ENCODE results near the gene CKAP2L.

Gene CKAP2L

GRCh38 chr2:112764071-112765044, at the start of gene CKAP2L:
Gene CKAP2L, minus strand, starts transcription at chr2:112764609. Its CDS starts 11 bp downstream, at chr2:112764598.
- FAIRE-seq = peak; percentile 93

DNA sequence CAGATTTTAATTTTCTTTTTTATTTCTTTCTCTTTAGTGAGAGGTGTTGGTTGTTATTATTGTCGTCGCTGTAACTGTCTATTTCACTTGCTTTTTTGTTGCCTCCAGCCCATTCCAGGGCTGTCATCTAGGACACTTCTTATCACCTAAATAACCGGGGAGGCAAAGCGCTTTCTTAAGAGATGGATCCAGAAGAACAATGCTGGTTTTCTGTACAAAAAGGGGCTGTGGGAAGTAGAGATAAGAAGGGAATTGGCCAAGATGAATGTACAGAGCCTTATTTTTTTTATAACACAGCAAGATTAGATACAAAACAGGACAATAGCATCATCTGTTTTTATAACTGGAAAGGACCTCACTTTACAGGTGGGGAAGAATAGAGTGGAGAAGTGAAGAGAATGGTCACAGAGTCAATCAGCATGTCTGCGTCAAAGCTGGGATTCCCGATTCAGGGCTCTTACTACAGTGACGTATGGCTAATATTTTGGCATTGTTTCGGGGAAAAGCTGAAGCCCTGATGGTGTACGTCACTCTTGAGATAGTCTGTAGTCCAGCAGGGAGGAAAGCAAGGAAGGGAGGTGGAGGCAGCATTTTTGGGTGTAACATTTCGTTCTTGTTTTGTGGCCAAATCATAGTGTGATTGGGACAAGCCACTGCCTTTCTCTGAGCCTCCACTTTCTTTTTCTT, 49.0 kb upstream of the CKAP2L start:
- FAIRE-seq = no peak
- no peak for DNase-seq (ENCODE audit: insufficient read length, low spot score)

More at GRCh38 chr2:112764071-112765044, at the start of gene CKAP2L:
- DNase-seq (ENCODE audit: insufficient read length, low spot score) = peak; percentile 97

- DNase-seq (ENCODE audit: insufficient read length, low spot score) (peak; percentile 44), FAIRE-seq (no peak)
These were observed 48.2 kb upstream of the CKAP2L start for GRCh38 chr2:112812318-112813267.

- no peak for FAIRE-seq
- peak; percentile 62 for DNase-seq (ENCODE audit: insufficient read length, low spot score)
These were observed 47.5 kb upstream of the CKAP2L start for GRCh38 chr2:112811841-112812306.

GRCh38 chr2:112811276-112811831, 46.9 kb upstream of the CKAP2L start:
- DNase-seq (ENCODE audit: insufficient read length, low spot score) (no peak), FAIRE-seq (no peak)

DNA sequence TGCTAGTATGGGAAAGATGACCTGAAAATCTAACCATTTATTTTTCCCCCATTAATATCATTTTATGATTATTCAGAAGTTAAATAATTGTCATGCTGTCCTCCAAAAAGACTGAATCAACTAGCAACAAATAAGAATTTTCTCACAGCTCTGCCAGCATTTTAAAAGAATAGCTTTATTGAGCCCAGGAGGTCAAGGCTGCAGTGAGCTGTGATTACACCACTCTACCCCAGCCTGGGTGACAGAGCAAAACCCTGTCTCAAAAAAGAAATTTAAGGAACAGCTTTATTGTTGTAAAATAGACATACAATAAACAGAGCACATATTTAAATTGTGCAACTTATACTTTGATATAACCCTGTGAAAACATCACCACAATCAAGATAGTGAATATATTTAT, 44.7 kb upstream of the CKAP2L start:
- no peak for DNase-seq (ENCODE audit: insufficient read length, low spot score)
- FAIRE-seq = no peak

- FAIRE-seq = no peak
These were observed 42.9 kb upstream of the CKAP2L start for GRCh38 chr2:112807233-112807807.

GRCh38 chr2:112805542-112805941, 41.1 kb upstream of the CKAP2L start:
- FAIRE-seq = no peak
- DNase-seq (ENCODE audit: insufficient read length, low spot score) = no peak

More at GRCh38 chr2:112807233-112807807, 42.9 kb upstream of the CKAP2L start:
- no peak for DNase-seq (ENCODE audit: insufficient read length, low spot score)

GRCh38 chr2:112803691-112804521, 39.5 kb upstream of the CKAP2L start:
- FAIRE-seq (no peak), DNase-seq (ENCODE audit: insufficient read length, low spot score) (peak; percentile 44)

DNA sequence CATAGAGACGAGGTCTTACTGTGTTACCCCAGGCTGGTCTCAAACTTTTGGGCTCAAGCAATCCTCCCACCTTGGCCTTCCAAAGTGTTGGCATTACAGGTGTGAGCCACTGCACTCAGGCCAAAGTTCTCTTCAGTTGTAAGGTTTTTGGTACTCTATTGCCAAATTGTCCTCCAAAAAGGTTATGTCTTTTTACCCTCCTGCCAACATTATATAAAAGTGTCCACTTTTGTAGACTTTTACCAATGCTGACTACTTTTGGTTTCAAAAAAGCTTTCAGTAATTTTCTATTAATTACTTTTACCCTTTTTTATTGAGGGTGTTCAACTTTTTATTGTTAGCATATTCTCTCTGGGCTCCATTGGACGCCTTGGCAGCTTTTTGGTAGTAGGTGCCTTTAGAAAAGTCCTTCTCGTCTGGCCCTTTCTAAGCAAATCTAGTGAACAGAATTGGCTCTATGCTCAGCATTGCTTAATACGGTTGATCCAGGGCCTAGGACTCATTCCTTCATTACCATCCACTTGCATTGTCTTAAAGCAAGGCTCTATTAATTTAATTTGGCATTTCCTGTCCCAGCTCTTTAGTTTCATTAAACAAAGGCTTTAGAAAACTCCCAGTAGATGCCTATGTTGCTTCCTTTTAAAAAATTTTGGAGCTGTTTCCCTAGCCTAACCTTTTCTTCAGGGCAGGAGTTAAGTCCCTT, 36.6 kb upstream of the CKAP2L start:
- FAIRE-seq (no peak), DNase-seq (ENCODE audit: insufficient read length, low spot score) (no peak)

GRCh38 chr2:112798979-112799975, 34.9 kb upstream of the CKAP2L start:
- DNase-seq (ENCODE audit: insufficient read length, low spot score) (no peak), FAIRE-seq (no peak)

GRCh38 chr2:112796486-112796885, 32.1 kb upstream of the CKAP2L start:
- FAIRE-seq (no peak), DNase-seq (ENCODE audit: insufficient read length, low spot score) (no peak)

GRCh38 chr2:112795774-112796173, 31.4 kb upstream of the CKAP2L start:
- FAIRE-seq = no peak
- DNase-seq (ENCODE audit: insufficient read length, low spot score) = no peak

- FAIRE-seq (no peak), DNase-seq (ENCODE audit: insufficient read length, low spot score) (no peak)
These were observed 30.4 kb upstream of the CKAP2L start for GRCh38 chr2:112794841-112795240.

DNA sequence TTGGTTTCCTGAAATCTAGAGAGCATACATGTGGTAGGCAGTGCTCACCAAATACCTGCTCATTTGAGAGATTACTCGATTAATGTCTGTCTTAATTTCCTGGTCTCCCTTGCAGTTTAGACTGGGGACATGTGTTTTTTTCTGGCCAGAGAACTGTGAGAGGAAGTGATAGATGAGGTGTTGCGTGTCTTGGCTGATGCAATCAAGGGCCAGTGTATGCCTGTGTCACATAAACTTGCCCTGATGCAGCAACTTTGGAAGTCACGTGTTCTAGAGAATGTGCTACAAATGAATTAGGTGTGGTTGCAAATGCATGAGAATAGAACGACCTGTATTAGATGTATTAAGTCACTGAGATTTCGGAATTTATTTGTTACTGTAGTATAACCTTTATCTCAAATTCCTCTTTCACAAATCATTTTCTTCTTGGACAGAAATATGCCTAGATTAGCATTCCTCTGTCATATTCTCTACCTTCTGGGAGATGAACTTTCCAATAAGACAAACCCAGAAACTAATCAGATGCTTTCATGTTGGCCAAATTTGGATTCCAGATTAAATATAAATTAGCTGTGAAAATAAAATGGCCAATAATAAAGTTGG, 29.8 kb upstream of the CKAP2L start:
- no peak for DNase-seq (ENCODE audit: insufficient read length, low spot score)
- FAIRE-seq = no peak

GRCh38 chr2:112793449-112793978, 29.1 kb upstream of the CKAP2L start:
- no peak for DNase-seq (ENCODE audit: insufficient read length, low spot score)
- FAIRE-seq = no peak

Measured in HTR-8/SVneo (cell line).